GM12878 (cell line): Measurements from ENCODE around the gene CPVL. TPM values are rescaled to one million over a fixed set of nuclear protein-coding genes. Genes with fewer than 3 reads are reported as not detected.

Source experiments
- ATAC-seq: fragments of 200-7000 bp; cut with Tn5 transposase; 3 replicates; pipeline ENCODE4 v1.9.1; 2020; ENCODE audit warnings: mild to moderate bottlenecking, moderate library complexity
- BruUV-seq: library from RNA; stranded (reverse); fragments of 400-500 nt; replicated peaks from 2 replicates; lab custom pipeline; 2021; lab: Mats Ljungman, UMichigan
- CTCF ChIA-PET: fragments of 300-600 bp; sonication (Branson Sonifier 250); formaldehyde crosslinking; extraction: SDS; loops from one replicate; lab custom pipeline; 2021; ENCODE audit warnings: inconsistent platforms; lab: Yijun Ruan, JAX
- POLR2A ChIA-PET: fragments of 350-600 bp; formaldehyde crosslinking; extraction: SDS; loops from one replicate; lab custom pipeline; 2021; ENCODE audit warnings: inconsistent platforms; lab: Charles Lee
- RAD21 ChIA-PET: fragments of 300-600 bp; sonication (Branson Sonifier 250); formaldehyde crosslinking; loops from one replicate; lab custom pipeline; 2023; ENCODE audit warnings: antibody characterized with exemption; ENCODE audit not compliant: unreplicated experiment; lab: Charles Lee
- SMC1A ChIA-PET: fragments of 300-600 bp; sonication (Branson Sonifier 250); formaldehyde crosslinking; loops from one replicate; lab custom pipeline; 2023; ENCODE audit not compliant: unreplicated experiment, uncharacterized antibody; lab: Charles Lee
- DNase-seq: peaks from one replicate; pipeline ENCODE4 v3.0.0-alpha.2; 2011; ENCODE audit warnings: low read depth, low spot score
- FAIRE-seq: peaks from 3 replicates; lab custom pipeline; 2011; peaks lifted over from hg19 to GRCh38; lab: Jason Lieb, UNC
- H2AFZ ChIP-seq: 2 replicates; pipeline ENCODE4 v1.6.0; 2011; ENCODE audit warnings: low read depth, low read length, control low read depth; ENCODE audit not compliant: control insufficient read depth
- H3K27ac ChIP-seq: 2 replicates; pipeline ENCODE4 v1.5.1; 2011; ENCODE audit warnings: control low read depth; ENCODE audit not compliant: control insufficient read depth, insufficient read depth
- H3K27me3 ChIP-seq, 2 experiments: replicated peaks in 1 of 2; 2 replicates each; pipeline versions ENCODE4 v1.6.0 to v1.6.1; 2011; ENCODE audit warnings: low read length in 1 of 2; ENCODE audit not compliant: control insufficient read depth in 2 of 2, insufficient read depth in 2 of 2
- H3K36me3 ChIP-seq, 2 experiments: 2 replicates each; pipeline ENCODE4 v1.5.1; 2011; ENCODE audit warnings: low read length in 1 of 2; ENCODE audit not compliant: control insufficient read depth in 2 of 2, insufficient read depth in 2 of 2
- H3K4me1 ChIP-seq: 2 replicates; pipeline ENCODE4 v1.6.1; 2011; ENCODE audit warnings: mild to moderate bottlenecking, low read length, moderate library complexity, mixed read lengths; ENCODE audit not compliant: control insufficient read depth, insufficient read depth
- H3K4me2 ChIP-seq: 2 replicates; pipeline ENCODE4 v1.6.0; 2011; ENCODE audit warnings: control low read depth; ENCODE audit not compliant: control insufficient read depth, insufficient read depth
- H3K4me3 ChIP-seq: fragments of 200-600 bp; sonication (generic); 2 replicates; pipeline ENCODE4 v1.5.1; 2016
- H3K79me2 ChIP-seq: 2 replicates; pipeline ENCODE4 v1.6.0; 2011; ENCODE audit warnings: low read length; ENCODE audit not compliant: control insufficient read depth, insufficient read depth
- H3K9ac ChIP-seq: 2 replicates; pipeline ENCODE4 v1.8.0; 2011; ENCODE audit warnings: low read length, control low read depth, mixed read lengths; ENCODE audit not compliant: control insufficient read depth, insufficient read depth
- H3K9me3 ChIP-seq: replicated peaks from 3 replicates; pipeline ENCODE4 v1.5.1; 2011; ENCODE audit warnings: mild to moderate bottlenecking, low read length; ENCODE audit not compliant: control insufficient read depth, insufficient read depth
- H4K20me1 ChIP-seq: 2 replicates; pipeline ENCODE4 v1.6.0; 2011; ENCODE audit not compliant: control insufficient read depth, insufficient read depth
- CREM ChIP-seq: IDR thresholded peaks from 2 replicates; pipeline ENCODE4 v1.6.1; 2014; ENCODE audit warnings: antibody characterized with exemption, low read depth
- EP300 ChIP-seq, 2 experiments: fragments of 150-350 bp in 1 of 2; IDR thresholded peaks; 2 replicates each; pipeline ENCODE4 v1.6.1; 2011 to 2012; ENCODE audit warnings: low read depth in 2 of 2, low read length in 2 of 2, borderline replicate concordance in 1 of 2, improper control_type of control experiment in 1 of 2, inconsistent platforms in 1 of 2; ENCODE audit not compliant: control insufficient read depth in 1 of 2
- GATAD2B ChIP-seq: fragments of 450-650 bp; conservative IDR thresholded peaks from 2 replicates; pipeline ENCODE4 v1.6.1; 2017; ENCODE audit warnings: low read depth, mild to moderate bottlenecking, moderate library complexity
- NBN ChIP-seq: fragments of 450-650 bp; IDR thresholded peaks from 2 replicates; pipeline ENCODE4 v1.6.1; 2016
- SIX5 ChIP-seq: IDR thresholded peaks from 2 replicates; pipeline ENCODE4 v1.6.1; 2011; ENCODE audit warnings: mild to moderate bottlenecking, low read depth, low read length, moderate library complexity; ENCODE audit not compliant: severe bottlenecking
- SMC3 ChIP-seq: IDR thresholded peaks from 2 replicates; pipeline ENCODE4 v1.6.1; 2011; ENCODE audit warnings: low read length, improper control_type of control experiment, borderline replicate concordance
- SREBF2 ChIP-seq: IDR thresholded peaks from 2 replicates; pipeline ENCODE4 v1.6.1; 2012; ENCODE audit warnings: mild to moderate bottlenecking, low read length
- ZNF384 ChIP-seq: IDR thresholded peaks from 2 replicates; pipeline ENCODE4 v1.6.1; 2012; ENCODE audit warnings: low read depth, mild to moderate bottlenecking, low read length, improper control_type of control experiment, borderline replicate concordance
- WGBS: methylation state at CpG from one replicate; pipeline ENCODE4 v1.1.6; 2016; ENCODE audit warnings: low lambda C conversion rate; ENCODE audit not compliant: insufficient replicate concordance, insufficient coverage; ENCODE audit errors: missing lambda C conversion rate; 5-methylcytosine and 5-hydroxymethylcytosine counted together
- in situ Hi-C: fragments of 300-500 bp; cut with MboI; formaldehyde crosslinking; loops from 9 replicates; pipeline ENCODE4 v1.14.3; 2018; ENCODE audit warnings: mixed read lengths
- intact Hi-C: fragments of 100-400 bp; cut with micrococcal nuclease; formaldehyde crosslinking; loops from one replicate; pipeline ENCODE4 v1.14.2; 2022; ENCODE audit not compliant: unreplicated experiment
- polyA plus RNA-seq, 11 experiments: library from polyadenylated mRNA; depleted of rRNA in 4 of 11; unstranded in 6 of 11; stranded (reverse) in 5 of 11; fragments of >200 nt; fragmentation: Nextera tagmentation in 4 of 11; fragmentation: Illumina TruSeq in 1 of 11; extraction: Ambion mirVana in 4 of 11; extraction: Trizol in 1 of 11; gene quantifications; 1 replicate in 1 of 11; 2 replicates in 10 of 11; pipeline versions ENCODE4 v1.2.1 to v1.2.3, GENCODE V29; 2011 to 2016; ENCODE audit warnings: inconsistent platforms in 2 of 11, missing spikeins in 2 of 11, low read depth in 1 of 11
- total RNA-seq, 4 experiments: library from RNA; depleted of rRNA in 3 of 4; stranded (reverse); fragments of >200 nt in 3 of 4; fragmentation: Illumina TruSeq in 1 of 4; extraction: Trizol in 1 of 4; gene quantifications; 2 replicates each; pipeline versions ENCODE4 v1.2.1 to v1.2.3, GENCODE V29; 2013 to 2021
- TF ChIP-seq, protein P1 (sequence below): IDR thresholded peaks from 2 replicates; pipeline ENCODE4 v1.6.1; 2012; ENCODE audit warnings: low read length, inconsistent platforms

CPVL gene
- total and polyA plus RNA-seq, 10 of the 15 experiments (the other 5 are each of a cell fraction or from before 2014, with no cell fraction given): 0.59 TPM; not detected in 9

DNA sequence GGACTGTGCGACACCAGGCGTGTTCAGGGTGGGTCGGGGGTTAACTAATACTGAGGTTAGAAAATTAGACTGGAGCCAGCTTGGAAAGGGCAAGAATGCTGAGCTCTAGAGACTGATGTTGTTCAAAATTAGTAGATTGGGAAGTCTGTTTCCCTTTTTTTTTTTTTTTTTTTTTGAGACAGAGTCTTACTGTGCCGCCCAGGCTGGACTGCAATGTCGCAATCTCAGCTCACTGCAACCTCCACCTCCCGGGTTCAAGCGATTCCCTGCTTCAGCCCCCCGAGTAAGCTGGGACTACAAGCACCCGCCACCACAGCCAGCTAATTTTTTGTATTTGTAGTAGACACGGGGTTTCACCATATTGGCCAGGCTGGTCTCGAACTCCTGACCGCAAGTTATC, 2.7 kb upstream of the CPVL start:
- TF ChIP-seq EP300 (IDR thresholded peaks at IDR 0.05; ENCODE audit: borderline replicate concordance in 1 of 2, control insufficient read depth in 1 of 2, low read depth in 2 of 2, low read length in 2 of 2) (no peak), SREBF2 (no peak), SMC3 (no peak), SIX5 (no peak), GATAD2B (no peak), NBN (no peak), CREM (no peak), ZNF384 (no peak)
- TF ChIP-seq, protein P1, sequence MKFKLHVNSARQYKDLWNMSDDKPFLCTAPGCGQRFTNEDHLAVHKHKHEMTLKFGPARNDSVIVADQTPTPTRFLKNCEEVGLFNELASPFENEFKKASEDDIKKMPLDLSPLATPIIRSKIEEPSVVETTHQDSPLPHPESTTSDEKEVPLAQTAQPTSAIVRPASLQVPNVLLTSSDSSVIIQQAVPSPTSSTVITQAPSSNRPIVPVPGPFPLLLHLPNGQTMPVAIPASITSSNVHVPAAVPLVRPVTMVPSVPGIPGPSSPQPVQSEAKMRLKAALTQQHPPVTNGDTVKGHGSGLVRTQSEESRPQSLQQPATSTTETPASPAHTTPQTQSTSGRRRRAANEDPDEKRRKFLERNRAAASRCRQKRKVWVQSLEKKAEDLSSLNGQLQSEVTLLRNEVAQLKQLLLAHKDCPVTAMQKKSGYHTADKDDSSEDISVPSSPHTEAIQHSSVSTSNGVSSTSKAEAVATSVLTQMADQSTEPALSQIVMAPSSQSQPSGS: no peak
- FAIRE-seq: no peak
- H3K36me3 ChIP-seq: no peaks in the 10 kb centered on the region
- ChIA-PET SMC1A (no interaction called here), CTCF (no interaction called here), RAD21 (no interaction called here), POLR2A (interaction anchor here (0.6 kb wide), 1 partner anchor 39 kb away, joined by 3 read pairs; no protein-coding TSS in a partner anchor)
- H2AFZ ChIP-seq: no peak overlapping the region
- peaks cover 8 to 9% of the 10 kb centered on the region in 2 experiments; a peak in 3 of 4 replicates for H3K27me3 ChIP-seq
- H3K9me3 ChIP-seq: no peaks in the 10 kb centered on the region
- DNase-seq: no peak
- WGBS: 55% methylated on average over 12 of the region's 12 CpGs
- in situ Hi-C loops: no loop called here
- H4K20me1 ChIP-seq: no peaks in the 10 kb centered on the region
- intact Hi-C loops: no loop called here
- H3K9ac ChIP-seq: no peak overlapping the region
- H3K4me2 ChIP-seq: no peak overlapping the region
- no peak overlapping the region for H3K27ac ChIP-seq
- H3K79me2 ChIP-seq: no peaks in the 10 kb centered on the region
- no TSS peak for BruUV-seq
- H3K4me3 ChIP-seq: no peak overlapping the region
- no peaks in the 10 kb centered on the region for H3K4me1 ChIP-seq
- ATAC-seq: no peak
